ENCODE measurements around the gene HOXC9.

The HOXC9 gene

DNA sequence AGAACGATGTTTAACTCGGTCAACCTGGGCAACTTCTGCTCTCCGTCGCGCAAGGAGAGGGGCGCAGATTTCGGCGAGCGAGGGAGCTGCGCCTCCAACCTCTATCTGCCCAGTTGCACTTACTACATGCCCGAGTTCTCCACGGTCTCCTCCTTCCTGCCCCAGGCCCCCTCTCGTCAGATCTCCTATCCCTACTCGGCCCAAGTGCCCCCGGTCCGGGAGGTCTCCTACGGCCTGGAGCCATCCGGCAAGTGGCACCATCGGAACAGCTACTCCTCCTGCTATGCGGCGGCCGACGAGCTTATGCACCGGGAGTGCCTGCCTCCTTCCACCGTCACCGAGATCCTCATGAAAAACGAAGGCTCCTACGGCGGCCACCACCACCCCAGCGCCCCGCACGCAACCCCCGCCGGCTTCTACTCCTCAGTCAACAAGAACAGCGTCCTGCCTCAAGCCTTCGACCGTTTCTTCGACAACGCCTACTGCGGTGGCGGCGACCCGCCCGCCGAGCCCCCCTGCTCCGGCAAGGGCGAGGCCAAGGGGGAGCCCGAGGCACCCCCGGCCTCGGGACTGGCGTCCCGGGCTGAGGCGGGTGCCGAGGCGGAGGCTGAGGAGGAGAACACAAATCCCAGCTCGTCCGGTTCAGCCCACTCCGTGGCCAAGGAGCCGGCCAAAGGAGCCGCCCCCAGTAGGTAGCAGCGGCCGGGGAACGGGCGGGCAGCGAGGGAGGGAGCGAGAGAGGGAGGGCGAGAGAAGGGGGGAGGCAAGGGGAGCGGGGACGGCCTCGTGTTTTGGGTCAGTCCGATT is 26.5 kb upstream of the HOXC9 start:
- no peaks in the 10 kb centered on the region for H3K36me3 ChIP-seq (ENCODE audit: control insufficient read depth, insufficient read depth, low read length)
- peak overlapping the region; percentile 24 for H3K4me3 ChIP-seq (ENCODE audit: low read depth, low read length)
- no peaks in the 10 kb centered on the region for H3K4me1 ChIP-seq (ENCODE audit: control insufficient read depth, insufficient read depth, low read length)
- H3K9me3 ChIP-seq (ENCODE audit: control insufficient read depth, insufficient read depth, low read length): no peaks in the 10 kb centered on the region
- peaks cover 100% of the 10 kb centered on the region for H3K27me3 ChIP-seq (ENCODE audit: control insufficient read depth, insufficient read depth, low read length)
- no peak overlapping the region for H3K9ac ChIP-seq (ENCODE audit: low read depth, low read length)

GRCh38 chr12:53974084-53975063 is 25.6 kb upstream of the HOXC9 start, which contains the start of gene HOTAIR:
Gene HOTAIR, minus strand, starts transcription at chr12:53974954.
- peak within 1 kb of the TSS; percentile 32 for H3K4me3 ChIP-seq (ENCODE audit: low read depth, low read length)
- H3K9me3 ChIP-seq (ENCODE audit: control insufficient read depth, insufficient read depth, low read length): no peaks in the 10 kb centered on the region
- H3K36me3 ChIP-seq (ENCODE audit: control insufficient read depth, insufficient read depth, low read length): no peaks in the 10 kb centered on the region
- no peak within 1 kb of the TSS for H3K9ac ChIP-seq (ENCODE audit: low read depth, low read length)
- H3K27me3 ChIP-seq (ENCODE audit: control insufficient read depth, insufficient read depth, low read length): peaks cover 100% of the 10 kb centered on the region
- H3K4me1 ChIP-seq (ENCODE audit: control insufficient read depth, insufficient read depth, low read length): no peaks in the 10 kb centered on the region

GRCh38 chr12:53975064-53975471 is 24.9 kb upstream of the HOXC9 start:
- Histone ChIP-seq H3K9me3 (ENCODE audit: control insufficient read depth, insufficient read depth, low read length) (no peaks in the 10 kb centered on the region), H3K27me3 (ENCODE audit: control insufficient read depth, insufficient read depth, low read length) (peaks cover 100% of the 10 kb centered on the region), H3K4me1 (ENCODE audit: control insufficient read depth, insufficient read depth, low read length) (no peaks in the 10 kb centered on the region)

GRCh38 chr12:53975479-53976152 is 24.3 kb upstream of the HOXC9 start:
- Histone ChIP-seq H3K27me3 (ENCODE audit: control insufficient read depth, insufficient read depth, low read length) (peaks cover 100% of the 10 kb centered on the region), H3K4me3 (ENCODE audit: low read depth, low read length) (peak overlapping the region; percentile 32)

More at GRCh38 chr12:53975064-53975471, 24.9 kb upstream of the HOXC9 start:
- H3K36me3 ChIP-seq (ENCODE audit: control insufficient read depth, insufficient read depth, low read length): no peaks in the 10 kb centered on the region
- H3K4me3 ChIP-seq (ENCODE audit: low read depth, low read length): no peak overlapping the region
- H3K9ac ChIP-seq (ENCODE audit: low read depth, low read length): no peak overlapping the region

DNA sequence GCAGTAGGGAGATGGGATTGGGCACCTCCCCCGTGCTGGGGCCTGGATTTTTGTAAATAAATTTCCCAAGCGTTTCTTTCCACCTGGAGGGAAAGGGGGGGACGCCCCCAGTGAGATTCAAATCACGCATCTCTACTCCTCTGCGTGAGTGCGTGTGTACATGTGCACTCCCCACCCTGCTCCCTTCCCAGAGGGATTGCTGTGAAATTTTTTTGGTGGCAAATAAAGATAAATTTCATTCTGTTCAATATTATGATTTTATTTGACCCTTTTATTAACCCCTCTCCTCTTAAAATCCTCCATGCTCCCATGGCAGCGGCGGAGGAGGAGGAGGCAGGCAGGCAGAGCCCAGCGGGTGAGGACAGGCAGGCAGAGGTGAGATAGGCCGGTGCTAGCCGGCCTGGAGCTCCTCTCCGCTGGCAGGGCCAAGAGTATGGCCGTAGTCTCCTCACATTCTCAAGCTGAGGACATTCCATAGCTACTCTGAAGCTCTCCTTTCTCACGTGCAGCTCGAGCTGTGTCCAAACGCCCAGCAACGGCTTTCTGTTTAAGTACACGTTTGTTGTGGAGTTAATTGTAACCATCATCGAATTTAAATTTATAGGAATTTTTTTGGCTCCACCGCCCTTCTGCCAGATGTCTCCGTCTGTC is 23.7 kb upstream of the HOXC9 start:
- Histone ChIP-seq H3K4me3 (ENCODE audit: low read depth, low read length) (peak overlapping the region; percentile 32), H3K27me3 (ENCODE audit: control insufficient read depth, insufficient read depth, low read length) (peaks cover 100% of the 10 kb centered on the region)

More at GRCh38 chr12:53975479-53976152, 24.3 kb upstream of the HOXC9 start:
- Histone ChIP-seq H3K4me1 (ENCODE audit: control insufficient read depth, insufficient read depth, low read length) (no peaks in the 10 kb centered on the region), H3K36me3 (ENCODE audit: control insufficient read depth, insufficient read depth, low read length) (no peaks in the 10 kb centered on the region), H3K9me3 (ENCODE audit: control insufficient read depth, insufficient read depth, low read length) (no peaks in the 10 kb centered on the region), H3K9ac (ENCODE audit: low read depth, low read length) (no peak overlapping the region)

GRCh38 chr12:53976823-53977595 is 23.0 kb upstream of the HOXC9 start:
- H3K27me3 ChIP-seq (ENCODE audit: control insufficient read depth, insufficient read depth, low read length): peaks cover 100% of the 10 kb centered on the region
- H3K9me3 ChIP-seq (ENCODE audit: control insufficient read depth, insufficient read depth, low read length): no peaks in the 10 kb centered on the region
- H3K4me1 ChIP-seq (ENCODE audit: control insufficient read depth, insufficient read depth, low read length): no peaks in the 10 kb centered on the region
- no peak overlapping the region for H3K9ac ChIP-seq (ENCODE audit: low read depth, low read length)
- H3K4me3 ChIP-seq (ENCODE audit: low read depth, low read length): peak overlapping the region; percentile 32
- no peaks in the 10 kb centered on the region for H3K36me3 ChIP-seq (ENCODE audit: control insufficient read depth, insufficient read depth, low read length)

More for the DNA sequence above, 23.7 kb upstream of the HOXC9 start:
- no peak overlapping the region for H3K9ac ChIP-seq (ENCODE audit: low read depth, low read length)
- H3K4me1 ChIP-seq (ENCODE audit: control insufficient read depth, insufficient read depth, low read length): no peaks in the 10 kb centered on the region
- no peaks in the 10 kb centered on the region for H3K36me3 ChIP-seq (ENCODE audit: control insufficient read depth, insufficient read depth, low read length)
- H3K9me3 ChIP-seq (ENCODE audit: control insufficient read depth, insufficient read depth, low read length): no peaks in the 10 kb centered on the region

GRCh38 chr12:53977596-53978445 is 22.1 kb upstream of the HOXC9 start:
- H3K4me1 ChIP-seq (ENCODE audit: control insufficient read depth, insufficient read depth, low read length): no peaks in the 10 kb centered on the region
- no peaks in the 10 kb centered on the region for H3K36me3 ChIP-seq (ENCODE audit: control insufficient read depth, insufficient read depth, low read length)
- H3K9ac ChIP-seq (ENCODE audit: low read depth, low read length): no peak overlapping the region
- H3K27me3 ChIP-seq (ENCODE audit: control insufficient read depth, insufficient read depth, low read length): peaks cover 100% of the 10 kb centered on the region
- peak overlapping the region; percentile 13 for H3K4me3 ChIP-seq (ENCODE audit: low read depth, low read length)
- H3K9me3 ChIP-seq (ENCODE audit: control insufficient read depth, insufficient read depth, low read length): no peaks in the 10 kb centered on the region

- H3K4me3 ChIP-seq (ENCODE audit: low read depth, low read length): peak overlapping the region; percentile 22
- peaks cover 100% of the 10 kb centered on the region for H3K27me3 ChIP-seq (ENCODE audit: control insufficient read depth, insufficient read depth, low read length)
- H3K36me3 ChIP-seq (ENCODE audit: control insufficient read depth, insufficient read depth, low read length): no peaks in the 10 kb centered on the region
- H3K9ac ChIP-seq (ENCODE audit: low read depth, low read length): no peak overlapping the region
- H3K4me1 ChIP-seq (ENCODE audit: control insufficient read depth, insufficient read depth, low read length): no peaks in the 10 kb centered on the region
- no peaks in the 10 kb centered on the region for H3K9me3 ChIP-seq (ENCODE audit: control insufficient read depth, insufficient read depth, low read length)
Measured at GRCh38 chr12:53978477-53979356, 21.2 kb upstream of the HOXC9 start.

DNA sequence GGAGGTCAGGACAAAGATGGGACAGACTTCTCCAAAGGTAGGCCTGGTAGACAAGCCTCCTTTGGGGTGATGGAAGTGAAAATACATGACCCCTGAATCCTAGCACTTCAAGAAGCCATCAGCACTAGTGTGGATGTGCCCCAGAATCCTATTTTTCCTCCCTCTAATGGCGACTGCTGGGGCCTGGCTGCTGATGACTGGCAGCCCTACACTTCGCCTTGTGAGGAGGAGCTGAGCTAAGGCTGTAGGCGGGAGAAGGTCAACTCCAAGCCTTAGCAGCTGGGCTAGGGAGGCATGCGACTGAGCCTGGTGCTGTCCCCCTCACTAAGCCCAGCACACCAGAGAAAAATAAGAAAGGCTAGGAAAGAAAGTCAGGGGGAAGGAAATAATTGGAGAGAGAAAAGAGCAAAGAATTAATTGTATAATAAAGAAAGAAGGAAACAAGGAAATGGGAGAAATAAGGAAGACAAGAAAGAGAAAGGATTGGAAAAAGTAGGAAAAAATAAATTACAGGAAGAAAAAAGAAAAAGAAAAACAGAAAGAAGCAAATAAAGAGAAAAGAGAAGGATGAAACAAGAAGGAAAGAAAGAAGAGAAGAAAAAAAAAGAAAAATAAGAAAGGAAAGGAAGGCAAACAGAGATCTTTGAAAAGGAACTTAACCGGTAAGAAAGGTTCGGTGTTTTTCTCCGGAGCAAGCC is 19.7 kb upstream of the HOXC9 start:
- no peak overlapping the region for H3K9ac ChIP-seq (ENCODE audit: low read depth, low read length)
- peaks cover 96% of the 10 kb centered on the region for H3K27me3 ChIP-seq (ENCODE audit: control insufficient read depth, insufficient read depth, low read length)
- no peaks in the 10 kb centered on the region for H3K36me3 ChIP-seq (ENCODE audit: control insufficient read depth, insufficient read depth, low read length)
- no peaks in the 10 kb centered on the region for H3K4me1 ChIP-seq (ENCODE audit: control insufficient read depth, insufficient read depth, low read length)
- H3K9me3 ChIP-seq (ENCODE audit: control insufficient read depth, insufficient read depth, low read length): no peaks in the 10 kb centered on the region
- H3K4me3 ChIP-seq (ENCODE audit: low read depth, low read length): peak overlapping the region; percentile 8
